HEK293T (cell line): ENCODE data around the gene ATG5.

Experiments used
- CTCF ChIA-PET: fragments of 350-600 bp; formaldehyde crosslinking; extraction: SDS; loops from one replicate; lab custom pipeline; 2021; ENCODE audit warnings: antibody characterized with exemption, inconsistent platforms; lab: Yijun Ruan, JAX
- POLR2A ChIA-PET: fragments of 350-600 bp; formaldehyde crosslinking; extraction: SDS; loops from one replicate; lab custom pipeline; 2020; ENCODE audit warnings: antibody characterized with exemption, inconsistent platforms; lab: Yijun Ruan, JAX
- DNase-seq: peaks from one replicate; pipeline ENCODE4 v3.0.0; 2012; ENCODE audit warnings: mixed read lengths; ENCODE audit errors: extremely low spot score
- ARNT ChIP-seq: fragments of 450-650 bp; IDR thresholded peaks from 2 replicates; pipeline ENCODE4 v1.6.1; 2017; ENCODE audit warnings: mild to moderate bottlenecking
- BHLHE40 ChIP-seq: fragments of 450-650 bp; IDR thresholded peaks from 2 replicates; pipeline ENCODE4 v1.6.1; 2016; ENCODE audit warnings: mild to moderate bottlenecking, moderate library complexity, borderline replicate concordance
- CTBP1 ChIP-seq: fragments of 450-650 bp; IDR thresholded peaks from 2 replicates; pipeline ENCODE4 v1.6.1; 2016; ENCODE audit warnings: borderline replicate concordance
- ELF4 ChIP-seq: fragments of 450-650 bp; IDR thresholded peaks from 2 replicates; pipeline ENCODE4 v1.6.1; 2017; ENCODE audit warnings: antibody characterized with exemption
- FOXA1 ChIP-seq: fragments of 450-650 bp; IDR thresholded peaks from 2 replicates; pipeline ENCODE4 v1.6.1; 2016; ENCODE audit warnings: mild to moderate bottlenecking
- FOXK2 ChIP-seq: fragments of 450-650 bp; IDR thresholded peaks from 2 replicates; pipeline ENCODE4 v1.6.1; 2016; ENCODE audit warnings: mild to moderate bottlenecking
- FOXM1 ChIP-seq: fragments of 450-650 bp; IDR thresholded peaks from 2 replicates; pipeline ENCODE4 v1.6.1; 2017; ENCODE audit warnings: mild to moderate bottlenecking, borderline replicate concordance
- HDGF ChIP-seq: fragments of 450-650 bp; IDR thresholded peaks from 2 replicates; pipeline ENCODE4 v1.6.1; 2017; ENCODE audit warnings: antibody characterized with exemption, borderline replicate concordance
- L3MBTL2 ChIP-seq: fragments of 450-650 bp; conservative IDR thresholded peaks from 2 replicates; pipeline ENCODE4 v1.6.1; 2016; ENCODE audit warnings: mild to moderate bottlenecking
- LEF1 ChIP-seq: fragments of 450-650 bp; IDR thresholded peaks from 2 replicates; pipeline ENCODE4 v1.6.1; 2017; ENCODE audit warnings: mild to moderate bottlenecking, borderline replicate concordance
- NFRKB ChIP-seq: fragments of 450-650 bp; IDR thresholded peaks from 2 replicates; pipeline ENCODE4 v1.6.1; 2016; ENCODE audit warnings: mild to moderate bottlenecking, moderate library complexity
- SP1 ChIP-seq: fragments of 450-650 bp; IDR thresholded peaks from 2 replicates; pipeline ENCODE4 v1.6.1; 2017
- SUZ12 ChIP-seq: fragments of 450-650 bp; IDR thresholded peaks from 2 replicates; pipeline ENCODE4 v1.6.1; 2016; ENCODE audit warnings: mild to moderate bottlenecking
- TARDBP ChIP-seq: fragments of 450-650 bp; IDR thresholded peaks from 2 replicates; pipeline ENCODE4 v1.6.1; 2016
- ZNF384 ChIP-seq: fragments of 450-650 bp; IDR thresholded peaks from 2 replicates; pipeline ENCODE4 v1.6.1; 2016
- TF ChIP-seq, protein P1 (sequence below): fragments of 450-650 bp; IDR thresholded peaks from 2 replicates; pipeline ENCODE4 v1.6.1; 2016

Gene ATG5

DNA sequence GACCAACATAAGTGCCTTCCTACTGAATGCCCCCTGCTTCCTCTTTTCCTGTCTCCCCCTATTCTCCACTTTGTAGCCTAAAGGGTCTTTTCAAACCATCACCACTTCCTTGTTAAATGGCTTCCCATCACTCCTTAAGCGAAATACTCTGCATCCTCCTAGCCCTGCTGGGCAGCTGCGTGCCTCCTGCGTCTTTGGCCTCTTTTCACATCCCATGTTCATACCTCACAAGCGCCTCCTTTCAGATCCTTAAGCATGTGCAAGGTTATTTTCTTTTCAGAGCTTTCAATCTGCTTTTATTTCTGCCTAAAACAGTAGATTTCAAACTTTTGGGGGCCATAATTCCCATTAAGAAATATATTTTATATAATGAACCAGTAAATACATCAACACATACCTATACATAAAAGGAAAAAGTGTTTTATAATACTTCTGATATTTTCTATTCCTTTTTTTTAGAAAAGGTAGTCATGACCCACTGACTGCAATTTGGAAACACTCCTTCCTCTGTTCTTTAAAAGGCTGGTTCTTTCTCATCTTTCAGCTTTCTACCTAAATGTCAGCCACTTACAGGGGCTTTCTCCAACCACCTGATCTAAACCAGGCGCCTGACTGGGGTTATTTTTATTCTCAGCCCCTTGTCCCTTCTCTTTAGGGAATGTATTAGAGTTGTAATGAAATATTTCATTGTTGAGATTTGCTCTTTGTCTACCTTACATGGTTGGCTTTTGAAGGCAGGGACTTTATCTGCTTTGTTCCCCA is 155.3 kb downstream of the ATG5 start:
- TF ChIP-seq, protein P1, sequence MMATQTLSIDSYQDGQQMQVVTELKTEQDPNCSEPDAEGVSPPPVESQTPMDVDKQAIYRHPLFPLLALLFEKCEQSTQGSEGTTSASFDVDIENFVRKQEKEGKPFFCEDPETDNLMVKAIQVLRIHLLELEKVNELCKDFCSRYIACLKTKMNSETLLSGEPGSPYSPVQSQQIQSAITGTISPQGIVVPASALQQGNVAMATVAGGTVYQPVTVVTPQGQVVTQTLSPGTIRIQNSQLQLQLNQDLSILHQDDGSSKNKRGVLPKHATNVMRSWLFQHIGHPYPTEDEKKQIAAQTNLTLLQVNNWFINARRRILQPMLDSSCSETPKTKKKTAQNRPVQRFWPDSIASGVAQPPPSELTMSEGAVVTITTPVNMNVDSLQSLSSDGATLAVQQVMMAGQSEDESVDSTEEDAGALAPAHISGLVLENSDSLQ = no peak
- TF ChIP-seq FOXM1 = no peak
- no peak for TF ChIP-seq L3MBTL2
- no peak for TF ChIP-seq BHLHE40
- no peak for TF ChIP-seq NFRKB
- TF ChIP-seq HDGF = no peak
- TF ChIP-seq ZNF384 = no peak
- no peak for TF ChIP-seq ARNT
- ChIA-PET POLR2A (no interaction called here), CTCF (no interaction called here)
- no peak for DNase-seq

DNA sequence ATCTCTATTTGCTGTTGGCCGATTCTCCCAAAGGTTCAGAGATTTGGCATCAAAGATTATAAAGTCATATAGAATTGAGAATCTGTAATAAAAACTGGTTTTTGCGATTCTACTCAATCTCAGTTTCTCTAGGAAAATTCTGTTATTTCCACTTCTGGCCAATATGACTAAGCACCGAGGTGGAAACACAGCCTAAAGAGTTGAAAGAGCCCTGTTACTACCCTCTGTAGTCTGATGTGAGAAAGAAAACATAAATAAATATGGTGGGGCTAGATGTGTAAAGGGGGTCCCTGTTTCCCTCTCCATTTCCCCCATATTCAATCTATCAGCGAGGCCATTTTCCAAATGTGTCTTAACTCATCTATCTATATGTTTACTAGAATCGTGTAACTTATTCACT is 156.0 kb downstream of the ATG5 start:
- TF ChIP-seq SUZ12 (no peak), LEF1 (no peak), SP1 (no peak), FOXM1 (no peak), BHLHE40 (no peak), ELF4 (no peak), ZNF384 (no peak), NFRKB (no peak), FOXA1 (no peak), FOXK2 (no peak), ARNT (no peak), CTBP1 (no peak), L3MBTL2 (no peak), HDGF (no peak), TARDBP (no peak)
- TF ChIP-seq, protein P1 = no peak
- no peak for DNase-seq
- CTCF ChIA-PET = no interaction called here
- POLR2A ChIA-PET = no interaction called here

GRCh38 chr6:106168097-106168888 is 157.3 kb downstream of the ATG5 start:
- ChIA-PET POLR2A (no interaction called here), CTCF (interaction anchor here (0.7 to 1.2 kb wide), 2 partner anchors 8 to 45 kb away, joined by 3 to 4 read pairs; no protein-coding TSS in a partner anchor)
- DNase-seq = no peak
- TF ChIP-seq CTBP1 (no peak), FOXA1 (no peak)

DNA sequence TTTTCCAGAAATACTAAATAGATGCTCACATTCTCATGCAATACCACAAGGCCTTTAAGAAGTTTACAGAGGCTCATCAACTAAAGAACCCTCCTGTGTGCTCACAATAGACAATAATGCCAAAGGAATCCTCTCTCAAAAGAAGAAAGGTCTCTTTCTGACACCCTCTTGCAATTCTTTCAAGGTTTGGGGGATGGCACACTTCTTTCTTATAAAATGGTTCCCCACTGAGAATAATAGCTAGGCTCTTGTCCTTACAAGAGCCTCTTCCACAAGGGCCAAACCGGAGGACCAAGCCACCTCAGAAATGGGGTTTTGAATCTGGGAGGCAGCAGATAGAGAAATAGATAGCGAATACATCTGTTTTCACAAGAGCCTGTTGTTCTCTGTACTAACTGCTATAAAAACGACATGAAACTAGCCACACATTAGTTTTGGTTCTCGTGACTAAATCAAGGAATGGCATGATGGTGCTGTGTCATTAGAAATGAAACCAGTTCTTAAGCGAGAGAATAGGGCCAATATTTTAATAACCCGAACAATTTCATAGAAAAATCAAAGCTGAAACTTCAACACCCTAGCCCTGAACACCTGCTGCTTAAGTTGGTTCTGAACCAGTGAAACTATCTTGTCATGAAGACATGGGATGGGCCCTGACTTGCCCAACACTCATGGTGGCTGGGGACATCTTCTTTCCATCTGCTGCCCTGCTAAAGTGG is 158.3 kb downstream of the ATG5 start:
- ChIA-PET POLR2A (no interaction called here), CTCF (no interaction called here)

GRCh38 chr6:106165885-106166485 is 159.6 kb downstream of the ATG5 start:
- ChIA-PET POLR2A (no interaction called here), CTCF (interaction anchor here (1.0 kb wide), 1 partner anchor 1413 kb away, joined by 3 read pairs; no protein-coding TSS in a partner anchor)
- DNase-seq = no peak
- TF ChIP-seq FOXK2 (no peak), ELF4 (no peak), FOXM1 (no peak), FOXA1 (no peak), NFRKB (no peak), SP1 (no peak), ZNF384 (no peak), HDGF (no peak), LEF1 (no peak), L3MBTL2 (no peak), BHLHE40 (no peak), TARDBP (no peak), ARNT (no peak), SUZ12 (no peak), CTBP1 (no peak)
- TF ChIP-seq, protein P1 = no peak

More for the DNA sequence above, 158.3 kb downstream of the ATG5 start:
- TF ChIP-seq FOXM1 = no peak
- no peak for DNase-seq
